GM12872 (cell line): ENCODE results near the gene TMIGD1.

Experiments used
- TF ChIP-seq, protein P1 (sequence below): IDR thresholded peaks from 3 replicates; pipeline ENCODE4 v1.5.1; 2011; ENCODE audit warnings: low read depth, mild to moderate bottlenecking, low read length, moderate library complexity; ENCODE audit not compliant: insufficient read depth

The TMIGD1 gene

DNA sequence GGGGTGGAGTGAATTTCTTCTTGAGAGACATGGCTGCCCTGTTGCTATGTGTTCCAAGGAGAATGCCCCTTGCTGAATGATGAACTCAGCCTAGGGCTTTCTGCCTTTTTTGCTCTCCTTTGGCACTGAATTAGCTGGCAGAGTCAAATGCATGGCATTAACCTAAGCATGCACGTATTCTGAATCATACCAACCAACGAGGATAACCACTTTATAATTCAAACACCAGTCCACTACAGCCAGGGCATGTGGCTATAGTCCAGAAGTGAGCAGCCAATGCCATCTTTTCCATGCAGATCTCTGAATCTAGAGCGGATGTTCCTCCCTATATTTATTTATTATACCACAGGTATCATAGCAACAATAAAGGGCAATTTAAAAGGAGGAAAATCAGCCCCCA is 15.7 kb downstream of the TMIGD1 start:
- TF ChIP-seq, protein P1, sequence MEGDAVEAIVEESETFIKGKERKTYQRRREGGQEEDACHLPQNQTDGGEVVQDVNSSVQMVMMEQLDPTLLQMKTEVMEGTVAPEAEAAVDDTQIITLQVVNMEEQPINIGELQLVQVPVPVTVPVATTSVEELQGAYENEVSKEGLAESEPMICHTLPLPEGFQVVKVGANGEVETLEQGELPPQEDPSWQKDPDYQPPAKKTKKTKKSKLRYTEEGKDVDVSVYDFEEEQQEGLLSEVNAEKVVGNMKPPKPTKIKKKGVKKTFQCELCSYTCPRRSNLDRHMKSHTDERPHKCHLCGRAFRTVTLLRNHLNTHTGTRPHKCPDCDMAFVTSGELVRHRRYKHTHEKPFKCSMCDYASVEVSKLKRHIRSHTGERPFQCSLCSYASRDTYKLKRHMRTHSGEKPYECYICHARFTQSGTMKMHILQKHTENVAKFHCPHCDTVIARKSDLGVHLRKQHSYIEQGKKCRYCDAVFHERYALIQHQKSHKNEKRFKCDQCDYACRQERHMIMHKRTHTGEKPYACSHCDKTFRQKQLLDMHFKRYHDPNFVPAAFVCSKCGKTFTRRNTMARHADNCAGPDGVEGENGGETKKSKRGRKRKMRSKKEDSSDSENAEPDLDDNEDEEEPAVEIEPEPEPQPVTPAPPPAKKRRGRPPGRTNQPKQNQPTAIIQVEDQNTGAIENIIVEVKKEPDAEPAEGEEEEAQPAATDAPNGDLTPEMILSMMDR = no peak

DNA sequence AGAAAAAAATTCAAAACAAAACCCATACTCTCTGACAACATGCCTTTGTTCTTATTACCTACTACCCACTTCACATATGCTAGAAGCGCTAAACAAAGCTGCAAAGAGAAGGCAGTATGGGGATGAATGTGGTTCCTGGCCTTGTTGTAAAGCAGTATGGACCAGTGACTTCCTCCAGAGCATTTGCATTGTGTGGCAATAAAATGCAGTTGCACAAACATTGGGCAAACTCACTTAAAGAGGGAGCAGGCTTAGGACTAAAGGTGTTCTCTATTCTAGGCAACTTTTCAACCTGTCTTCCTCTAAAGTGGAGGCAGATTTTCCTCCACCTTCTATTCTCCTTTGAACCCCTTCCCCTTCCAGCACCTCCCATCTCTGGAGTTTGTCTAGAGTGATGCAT is 17.1 kb downstream of the TMIGD1 start:
- TF ChIP-seq, protein P1 = no peak

DNA sequence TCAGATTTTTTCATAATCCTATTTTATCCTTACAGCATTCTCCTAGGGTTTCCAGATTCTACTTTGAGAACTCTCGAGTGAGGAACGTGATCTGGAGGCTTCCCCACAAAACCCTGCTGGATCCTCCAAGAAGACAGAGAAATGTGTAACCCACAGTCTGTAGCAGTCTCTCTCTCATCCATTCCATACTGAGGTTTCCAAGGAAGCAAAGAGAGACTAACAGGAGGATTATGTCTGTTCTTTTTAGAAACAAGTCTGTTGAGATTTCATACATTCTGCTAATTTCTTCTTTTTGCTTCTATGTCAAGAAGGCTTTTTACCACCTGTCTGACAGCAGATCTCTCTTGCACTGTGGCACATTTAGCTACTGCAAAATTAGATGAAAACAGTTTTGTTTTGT is 18.8 kb downstream of the TMIGD1 start:
- TF ChIP-seq, protein P1 = no peak

DNA sequence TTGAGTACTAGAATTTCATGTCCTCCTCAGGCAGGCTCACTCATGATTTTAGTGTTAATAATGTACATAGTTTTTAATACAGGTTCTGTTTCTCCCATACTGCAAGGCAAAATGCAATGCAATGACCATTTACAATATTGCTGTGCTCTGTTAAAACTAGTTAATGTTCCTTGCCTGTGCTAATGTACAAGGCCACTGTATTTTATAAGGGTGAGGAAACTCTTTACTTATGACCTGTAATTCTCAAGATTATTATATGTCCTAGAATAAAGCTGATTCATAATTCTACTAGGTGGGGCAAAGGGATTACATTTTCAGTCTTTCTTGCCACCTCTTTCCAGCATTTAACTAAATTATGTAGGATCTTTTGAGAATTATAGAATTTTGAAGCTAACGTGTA is 19.4 kb downstream of the TMIGD1 start:
- TF ChIP-seq, protein P1 = no peak

DNA sequence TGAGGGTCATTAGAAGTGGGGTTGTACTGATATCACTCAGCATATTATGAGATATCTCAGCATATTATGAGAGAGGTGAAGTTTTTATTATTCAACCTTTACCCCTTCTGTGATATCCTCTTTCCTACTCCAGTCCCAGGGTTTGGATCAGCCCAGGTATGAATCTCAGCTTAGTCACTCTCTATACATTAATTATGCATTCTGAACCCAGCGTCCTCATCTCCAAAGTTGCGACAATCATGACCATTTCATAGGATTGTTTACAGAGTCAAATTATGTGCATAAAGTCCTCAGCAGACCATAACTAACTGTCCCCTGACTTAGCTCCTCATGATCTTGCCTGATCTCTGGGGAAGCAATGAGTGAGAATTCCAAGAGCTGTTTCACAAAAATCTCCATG is 21.6 kb downstream of the TMIGD1 start:
- TF ChIP-seq, protein P1 = no peak

DNA sequence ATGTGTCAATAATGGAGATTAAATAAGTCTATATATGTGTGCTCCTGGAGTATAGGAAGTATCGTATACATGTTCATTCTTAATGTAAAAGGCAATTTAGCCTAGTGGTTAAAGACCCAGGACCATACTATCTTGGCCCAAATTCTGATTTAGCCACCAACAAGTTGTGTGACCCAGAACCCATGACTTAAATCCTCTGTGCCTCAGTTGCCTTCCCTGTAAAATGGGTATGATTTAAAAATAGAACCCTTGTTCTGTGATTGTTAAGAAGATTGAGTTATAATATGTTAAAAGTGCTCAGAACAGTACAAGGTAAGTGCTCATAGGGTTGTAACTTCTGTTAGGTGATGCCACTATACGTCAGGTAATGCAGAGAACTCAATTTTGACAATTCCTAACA is 23.3 kb downstream of the TMIGD1 start:
- TF ChIP-seq, protein P1 = no peak

DNA sequence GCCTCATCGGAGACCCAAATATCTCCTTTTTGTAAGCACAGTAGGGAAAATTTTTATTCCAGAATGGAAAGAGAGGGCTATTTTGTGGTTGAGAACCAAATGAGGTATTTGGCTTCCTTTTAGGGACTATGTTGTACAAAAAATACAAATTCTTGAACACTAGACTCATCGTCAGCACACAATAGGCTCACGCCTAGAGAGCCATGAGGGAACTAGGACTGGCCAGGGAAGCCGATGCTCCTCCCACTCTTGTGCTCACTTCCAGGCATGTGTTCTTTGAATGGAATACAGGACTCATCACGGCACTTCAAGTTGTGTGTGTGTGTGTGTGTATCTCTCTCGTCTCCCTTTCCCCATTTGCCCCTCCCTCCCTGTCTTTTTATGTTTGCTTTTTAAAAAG is 24.3 kb downstream of the TMIGD1 start:
- TF ChIP-seq, protein P1 = no peak

DNA sequence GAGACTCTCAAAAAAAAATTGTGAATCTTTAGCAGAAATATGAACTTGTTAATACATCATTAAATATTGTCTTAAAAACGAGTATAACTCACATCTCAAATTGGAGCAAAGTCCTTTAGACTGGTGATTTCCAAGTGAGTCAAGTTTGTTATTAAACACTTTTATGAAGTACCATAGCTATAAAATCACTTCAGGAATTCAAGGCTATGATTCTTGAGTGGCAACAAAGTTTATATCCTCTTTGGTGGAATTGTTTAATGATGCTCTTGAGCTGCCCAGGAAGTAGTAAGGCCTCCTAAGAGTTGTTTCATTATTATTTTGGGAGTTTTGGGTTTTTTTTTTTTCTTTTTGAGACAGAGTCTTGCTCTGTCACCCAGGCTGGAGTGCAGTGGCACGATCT is 25.5 kb downstream of the TMIGD1 start:
- TF ChIP-seq, protein P1 = no peak
